NCI-H748 treated with DMSO at 0.1 percent for 48 hours (cell line): ENCODE results near the gene ERP44.
A peak's percentile ranks its signal among the peaks of the same experiment; 100 is the strongest.
"Not testable (repeated sequence)": the region's sequence is repeated elsewhere in the genome, so short reads cannot be mapped to it uniquely, and the experiment has no call there.

Source experiments
- DNase-seq: peaks from one replicate; lab custom pipeline; 2025; lab: John Stamatoyannopoulos, UW

Gene ERP44

DNA sequence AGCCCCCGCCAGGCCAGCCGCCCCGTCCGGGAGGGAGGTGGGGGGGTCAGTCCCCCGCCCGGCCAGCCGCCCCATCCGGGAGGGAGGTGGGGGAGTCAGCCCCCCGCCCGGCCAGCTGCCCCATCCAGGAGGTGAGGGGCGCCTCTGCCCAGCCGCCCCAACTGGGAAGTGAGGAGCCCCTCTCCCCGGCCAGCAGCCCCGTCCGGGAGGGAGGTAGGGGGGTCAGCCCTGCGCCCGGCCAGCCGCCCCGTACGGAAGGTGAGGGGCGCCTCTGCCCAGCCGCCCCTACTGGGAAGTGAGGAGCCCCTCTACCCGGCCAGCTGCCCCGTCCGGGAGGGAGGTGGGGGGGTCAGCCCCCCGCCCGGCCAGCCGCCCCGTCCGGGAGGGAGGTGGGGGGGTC, 30.8 kb downstream of the ERP44 start:
- DNase-seq: not testable (repeated sequence)

DNA sequence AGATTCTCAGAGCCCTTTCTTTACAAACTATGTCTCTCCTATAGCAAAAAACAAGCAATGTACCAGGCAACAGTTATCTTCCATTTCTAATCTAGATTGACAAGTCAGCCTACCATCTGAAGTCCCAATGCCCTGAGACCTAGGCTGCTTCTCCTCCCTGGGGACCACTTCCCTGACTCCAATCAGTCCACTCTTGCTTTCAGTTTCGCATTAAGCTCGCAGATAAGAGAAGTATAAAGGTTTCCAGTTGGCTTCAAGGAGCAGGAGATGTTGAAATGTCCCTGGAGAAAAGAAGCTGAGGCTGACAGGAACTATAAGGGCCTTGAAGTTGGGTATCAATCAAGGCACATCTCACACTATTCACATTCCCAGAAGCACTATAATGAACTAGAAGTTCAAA, 32.3 kb downstream of the ERP44 start:
- no peak for DNase-seq

DNA sequence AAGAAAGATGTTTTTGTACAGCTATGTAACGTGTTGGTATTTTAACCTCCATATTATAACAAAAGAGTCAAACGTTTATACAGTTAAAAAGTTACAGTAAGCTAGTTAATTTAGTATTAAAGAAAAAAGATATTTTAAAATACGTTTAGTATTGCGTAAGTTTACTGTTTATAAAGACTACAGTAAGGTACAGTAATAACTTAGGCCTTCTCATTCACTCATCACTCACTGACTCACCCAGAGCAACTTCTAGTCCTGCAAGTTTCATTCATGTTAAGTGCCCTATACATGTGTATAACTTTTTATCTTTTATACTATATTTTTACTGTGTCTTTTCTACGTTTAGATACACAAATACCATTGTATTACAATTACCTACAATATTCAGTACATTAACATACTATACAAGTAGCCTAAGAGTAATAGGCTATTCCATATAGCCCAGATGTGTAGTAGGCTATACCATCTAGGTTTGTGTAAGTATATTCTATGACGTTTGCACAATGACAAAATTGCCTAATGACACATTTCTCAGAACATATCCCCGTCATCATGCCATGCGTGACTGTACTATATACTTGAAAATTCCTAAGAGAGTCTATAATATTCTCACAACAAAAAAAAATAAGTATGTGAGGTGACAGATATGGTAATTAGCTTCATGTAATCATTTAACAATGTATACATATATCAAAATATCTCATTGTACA, 33.8 kb downstream of the ERP44 start:
- DNase-seq: no peak

DNA sequence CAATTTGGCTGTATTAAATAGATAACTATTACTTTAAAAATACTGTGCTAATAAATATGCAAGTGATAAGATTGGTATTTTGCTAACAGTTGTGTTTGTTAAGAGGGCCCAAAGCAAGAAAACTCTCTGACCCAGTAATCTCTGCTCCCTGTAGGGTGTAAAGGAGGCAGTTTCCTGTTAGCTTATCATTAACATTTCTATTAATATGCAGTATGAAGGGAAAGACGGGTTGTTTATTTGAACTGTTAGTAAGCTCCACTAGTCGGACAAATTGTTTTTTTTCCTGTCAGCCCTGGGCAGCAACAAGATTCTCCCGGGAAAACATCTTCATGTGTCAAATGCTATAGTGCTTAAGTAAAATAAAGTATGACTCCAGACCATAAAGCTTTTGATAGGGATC, 35.6 kb downstream of the ERP44 start:
- no peak for DNase-seq

DNA sequence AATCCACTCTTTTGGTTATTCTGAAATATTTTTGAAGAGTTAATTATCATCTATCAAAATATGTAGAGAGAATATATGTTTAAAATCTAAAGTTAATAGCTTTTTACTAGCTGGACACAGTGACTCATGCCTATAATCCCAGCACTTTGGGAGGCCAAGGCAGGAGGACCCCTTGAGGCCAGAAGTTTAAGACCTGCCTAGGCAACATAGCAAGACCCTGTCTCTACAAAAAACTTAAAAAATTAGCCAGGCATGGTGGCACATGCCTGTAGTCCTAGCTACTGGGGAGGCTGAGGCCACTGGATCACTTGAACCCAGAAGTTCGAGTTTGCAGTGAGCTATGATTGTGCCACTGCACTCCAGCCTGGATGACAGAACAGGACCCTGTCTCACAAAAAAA, 36.1 kb downstream of the ERP44 start:
- DNase-seq: not testable (repeated sequence)

DNA sequence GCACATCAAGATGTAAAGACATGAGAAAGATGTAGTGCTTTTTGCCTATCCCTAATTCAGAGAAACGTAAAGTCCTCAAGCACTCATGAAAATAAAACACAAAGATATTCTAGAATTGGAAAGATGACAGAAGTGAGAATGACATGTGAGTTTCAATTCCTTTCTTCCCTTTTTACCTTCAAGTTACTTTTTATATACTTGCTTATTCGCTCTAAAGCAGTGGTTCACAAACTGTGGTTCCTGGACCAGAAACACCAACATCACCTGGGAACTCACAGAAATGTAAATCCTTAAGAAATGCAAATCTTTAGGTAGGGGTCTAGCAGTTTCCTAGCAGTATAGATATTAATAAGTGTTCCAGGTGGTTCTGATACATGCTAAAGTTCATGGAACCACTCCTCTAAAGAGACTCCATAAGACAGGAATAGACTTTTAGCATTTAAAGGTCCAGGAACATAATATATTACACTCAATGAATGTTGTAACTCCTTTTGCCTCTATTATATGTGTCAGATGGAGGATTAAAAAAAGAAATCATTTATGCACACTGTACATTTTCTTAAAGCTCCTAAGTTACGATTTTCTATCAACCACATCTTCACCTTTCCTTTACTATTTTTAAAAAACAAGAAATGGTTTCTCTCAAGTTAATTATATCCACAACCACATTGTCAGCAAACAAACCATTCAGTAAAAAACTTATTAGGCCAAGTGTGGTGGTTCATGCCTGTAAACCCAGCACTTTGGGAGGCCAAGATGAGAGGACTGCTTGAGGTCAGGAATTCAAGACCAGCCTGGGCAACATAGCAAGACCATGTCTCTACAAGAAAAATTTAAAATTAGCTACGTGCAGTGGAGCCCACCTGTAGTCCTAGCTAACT, 39.9 kb downstream of the ERP44 start:
- DNase-seq: no peak

DNA sequence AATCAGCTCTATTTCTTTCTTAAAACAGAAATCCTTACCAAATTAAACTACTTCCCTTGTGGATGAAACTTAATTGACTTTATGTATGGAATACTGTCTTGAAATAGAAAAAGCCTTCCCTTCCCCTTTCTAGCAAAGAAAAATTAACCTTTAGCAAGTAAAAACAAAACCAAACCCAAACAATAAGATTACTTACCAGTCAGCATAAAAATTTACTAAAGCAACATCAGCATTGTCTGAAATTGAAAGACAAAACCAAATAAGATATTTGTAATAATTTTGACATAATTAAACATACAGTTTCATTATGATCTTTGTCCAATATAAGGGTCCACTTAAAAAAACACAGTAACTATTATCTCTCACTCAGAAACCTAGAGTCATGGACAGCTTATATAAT, 41.2 kb downstream of the ERP44 start:
- DNase-seq: no peak

DNA sequence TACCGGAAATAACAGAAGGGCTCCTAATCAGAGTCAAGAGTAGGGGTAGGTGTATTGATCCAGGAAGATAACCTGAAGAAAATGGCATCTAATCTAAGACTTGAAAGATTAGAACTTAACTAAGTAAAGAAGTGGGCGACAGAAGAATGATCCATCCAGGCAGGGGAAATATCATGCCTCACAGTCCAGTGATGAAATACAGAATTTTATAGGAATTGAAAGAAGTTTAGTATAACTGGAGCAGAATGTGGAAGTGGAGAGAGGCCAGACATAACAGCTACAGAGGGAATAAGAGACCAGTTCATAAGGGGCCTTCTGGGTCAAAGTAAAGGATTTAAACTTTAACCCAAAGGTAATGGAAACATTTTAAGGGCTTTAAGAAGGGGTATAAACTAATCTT, 42.2 kb downstream of the ERP44 start:
- DNase-seq: no peak

DNA sequence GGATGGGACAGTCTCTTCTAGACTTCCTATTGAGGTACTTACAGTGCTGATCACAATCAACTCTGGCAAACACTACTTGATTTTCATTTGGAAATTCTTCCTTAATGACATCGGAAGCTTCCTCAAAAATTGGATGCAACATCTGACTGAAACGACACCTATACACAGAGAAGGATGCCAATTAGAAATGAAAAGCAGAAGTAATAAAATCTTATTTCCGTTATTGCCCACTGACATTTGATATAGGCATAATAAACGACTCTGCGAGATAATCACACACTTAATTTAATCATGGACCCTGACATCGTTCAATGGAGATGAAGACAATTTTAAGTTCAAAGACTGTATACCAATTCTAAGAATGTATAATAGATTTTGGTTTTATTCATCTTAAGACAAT, 46.4 kb downstream of the ERP44 start:
- DNase-seq: no peak

DNA sequence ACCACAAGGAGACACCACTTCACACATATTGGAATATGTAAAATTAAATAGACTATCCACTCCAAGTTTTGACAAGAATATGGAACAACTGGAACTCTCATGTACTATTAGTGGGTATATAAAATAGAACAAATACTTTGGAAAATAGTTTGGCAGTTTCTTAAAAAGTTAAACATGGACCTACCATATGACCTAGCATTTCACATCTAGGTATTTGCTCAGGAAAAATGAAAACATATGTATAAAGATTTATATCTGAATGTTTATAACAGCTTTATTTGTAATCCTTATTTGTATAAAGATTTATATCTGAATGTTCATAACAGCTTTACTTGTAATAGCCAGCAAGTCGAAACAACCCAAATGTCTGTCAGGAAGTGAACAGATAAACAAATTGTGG, 49.2 kb downstream of the ERP44 start:
- no peak for DNase-seq

DNA sequence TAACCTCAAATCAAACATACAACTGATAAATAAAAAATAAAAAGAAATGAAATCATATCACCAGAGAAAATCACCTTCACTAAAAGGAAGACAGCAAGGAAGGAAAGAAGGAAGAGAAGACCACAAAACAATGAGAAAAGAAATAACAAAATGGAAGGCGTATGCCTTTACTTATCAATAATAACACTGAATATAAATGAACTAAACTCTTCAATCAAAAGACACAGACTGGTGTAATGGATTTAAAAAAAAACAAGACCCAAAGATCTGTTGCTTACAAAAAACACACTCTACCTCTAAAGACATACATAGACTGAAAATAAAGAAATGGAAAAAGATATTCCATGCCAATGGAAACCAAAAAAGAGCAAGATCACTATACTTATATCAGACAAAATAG, 60.3 kb downstream of the ERP44 start:
- no peak for DNase-seq

DNA sequence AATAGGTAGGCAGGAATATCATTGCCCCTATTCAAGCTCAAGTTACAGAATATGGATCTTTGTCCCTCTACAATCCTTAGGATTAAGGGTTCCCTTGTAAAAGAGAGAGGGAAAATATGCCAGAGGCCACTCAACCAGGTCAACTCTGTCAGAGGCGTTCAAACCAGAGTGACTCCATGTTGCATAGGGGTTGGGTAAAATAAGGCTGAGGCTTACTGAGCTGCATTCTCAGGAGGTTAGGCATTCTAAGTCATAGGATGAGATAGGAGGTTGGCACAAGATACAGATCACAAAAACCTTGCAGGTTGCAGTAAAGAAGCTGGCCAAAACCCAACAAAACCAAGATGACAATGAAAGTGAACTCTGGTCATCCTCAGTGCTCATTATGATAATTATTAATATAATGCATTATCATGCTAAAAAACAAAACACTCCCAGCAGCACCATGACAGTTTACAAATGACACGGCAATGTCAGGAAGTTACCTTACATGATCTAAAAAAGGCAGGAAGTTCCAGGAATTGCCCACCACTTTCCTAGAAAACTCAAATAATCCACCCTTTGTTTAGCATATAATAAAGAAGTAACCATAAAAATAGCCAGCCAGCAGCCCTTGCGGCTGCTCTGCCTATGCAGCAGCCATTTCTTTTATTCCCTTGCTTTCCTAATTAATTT, 64.8 kb downstream of the ERP44 start:
- no peak for DNase-seq

DNA sequence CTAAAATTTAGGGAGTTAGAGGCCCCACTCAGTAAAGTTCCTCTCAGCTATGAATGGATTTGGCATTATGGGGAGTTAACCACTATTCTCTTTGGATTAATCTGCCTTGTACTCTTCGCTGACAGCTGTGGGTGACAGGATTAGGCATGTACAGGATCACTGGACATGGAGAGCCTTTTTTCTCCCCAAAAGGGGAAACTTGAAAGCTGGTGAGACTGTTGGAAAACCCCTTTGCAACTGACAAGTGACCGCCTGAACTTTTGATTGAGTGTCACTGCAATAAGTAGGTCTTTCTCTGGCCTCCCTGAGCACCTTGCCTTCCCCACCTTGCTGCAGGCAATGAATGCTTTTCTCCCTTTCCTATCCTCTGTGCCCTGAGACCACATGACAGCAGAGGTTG, 68.3 kb downstream of the ERP44 start:
- DNase-seq: no peak

DNA sequence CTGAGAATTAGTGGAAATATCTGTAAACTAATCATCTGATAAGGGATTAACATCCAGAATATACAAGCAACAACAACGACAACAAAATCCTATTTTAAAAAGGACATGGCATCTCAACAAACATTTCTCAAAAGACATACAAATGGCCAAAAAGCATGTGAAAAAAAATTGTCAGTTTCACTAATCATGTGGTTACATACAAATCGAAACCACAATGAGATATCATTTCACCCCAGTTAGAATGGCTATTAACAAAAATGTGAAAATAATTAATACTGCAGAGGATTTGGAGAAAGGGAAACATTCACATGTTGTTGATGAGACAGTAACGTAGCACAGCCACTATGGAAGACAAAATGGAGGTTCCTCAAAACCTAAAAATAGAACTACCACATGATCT, 69.5 kb downstream of the ERP44 start:
- no peak for DNase-seq

DNA sequence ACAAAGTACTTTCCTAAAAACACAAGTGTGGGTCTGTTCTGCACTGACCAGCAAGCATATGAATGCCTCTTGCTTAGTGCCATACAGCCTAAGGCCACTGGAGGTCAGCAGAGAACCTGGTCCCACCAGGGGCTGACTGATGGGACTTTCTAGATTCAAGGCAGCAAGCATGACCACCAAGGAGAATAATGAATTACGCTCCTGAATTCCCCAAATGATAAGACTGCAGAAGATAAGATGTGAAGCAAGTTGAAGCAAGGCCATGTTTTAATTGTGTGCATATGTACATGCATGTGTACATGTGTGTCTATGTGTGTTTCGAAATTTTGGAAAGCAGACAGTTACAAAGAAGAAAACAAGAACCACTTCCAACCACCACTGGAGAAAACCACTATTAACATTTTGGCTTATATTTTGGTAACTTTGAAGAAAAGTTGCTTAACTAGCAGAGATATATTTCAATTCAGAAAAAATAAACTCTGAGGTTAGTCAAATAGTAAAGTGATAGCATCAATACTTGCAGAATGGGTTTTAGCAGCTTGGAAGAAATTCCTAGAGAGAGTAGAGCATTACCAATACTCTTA, 70.5 kb downstream of the ERP44 start:
- DNase-seq: peak; percentile 35

DNA sequence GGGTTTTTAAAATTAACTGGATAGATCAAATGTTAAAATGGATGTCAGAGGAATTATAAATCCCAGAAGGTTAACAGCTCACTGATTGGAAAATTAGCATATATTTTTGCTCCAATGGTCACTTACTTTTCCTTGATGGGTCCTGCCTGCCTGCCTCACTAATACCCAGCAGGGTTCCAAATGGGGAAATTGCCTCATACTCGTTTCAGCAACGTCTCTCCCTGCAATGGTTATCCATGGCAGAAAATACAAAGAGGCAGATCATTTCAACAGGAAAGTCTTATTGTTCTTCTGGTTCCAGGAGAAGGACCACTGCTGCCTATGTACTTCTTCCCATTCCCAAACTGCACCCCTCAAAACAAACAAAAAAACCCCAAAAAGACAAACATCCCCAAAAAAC, 71.3 kb downstream of the ERP44 start:
- DNase-seq: no peak

DNA sequence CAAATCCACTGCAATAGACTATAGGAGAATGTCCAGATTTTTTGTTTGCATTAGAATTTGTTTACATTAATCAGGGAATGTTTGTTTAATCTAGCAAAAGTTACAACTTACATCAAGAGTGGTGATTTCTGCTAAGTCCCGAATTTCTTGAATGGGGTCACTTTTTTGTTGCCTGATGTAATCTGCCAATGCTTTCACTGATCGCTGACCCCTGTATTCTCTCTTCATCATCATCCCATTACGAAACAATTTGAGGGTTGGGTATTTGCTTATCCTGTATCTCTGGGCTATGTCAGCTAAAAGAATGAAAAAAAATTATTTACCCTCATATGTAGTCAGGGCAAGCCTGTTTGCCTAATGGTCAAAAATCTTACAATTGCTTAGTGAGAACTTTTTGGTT, 76.9 kb downstream of the ERP44 start:
- no peak for DNase-seq

DNA sequence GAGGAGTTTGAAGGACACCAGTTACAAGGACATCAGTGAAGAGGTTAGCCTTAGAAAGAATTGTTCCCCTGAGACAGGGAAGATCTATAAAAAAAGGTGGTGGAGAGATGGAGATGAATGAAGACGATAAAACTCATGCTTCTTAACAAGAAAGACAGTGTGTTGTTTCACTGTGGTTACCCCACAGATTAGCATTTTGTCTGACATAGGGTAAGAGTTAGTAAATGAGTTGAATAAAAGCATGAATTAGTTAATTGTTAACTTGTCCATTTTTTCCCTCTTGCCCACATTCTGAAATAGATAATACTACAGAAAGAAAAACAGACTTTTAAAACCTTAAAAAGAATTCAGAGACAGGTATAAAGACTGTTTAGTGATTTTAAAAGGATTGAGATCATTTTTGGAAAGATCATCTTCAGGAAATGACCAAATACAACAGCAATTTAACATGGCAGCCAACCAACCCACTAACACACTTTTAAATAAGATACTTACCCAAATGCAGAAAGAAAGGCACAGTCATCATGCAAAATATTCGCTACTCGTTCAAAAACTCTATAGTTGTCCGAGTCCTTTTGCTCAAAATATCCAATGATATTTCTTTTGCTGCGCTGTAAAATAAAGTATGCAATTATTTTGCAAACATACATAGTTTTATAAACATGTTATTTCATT, 78.5 kb downstream of the ERP44 start:
- no peak for DNase-seq

DNA sequence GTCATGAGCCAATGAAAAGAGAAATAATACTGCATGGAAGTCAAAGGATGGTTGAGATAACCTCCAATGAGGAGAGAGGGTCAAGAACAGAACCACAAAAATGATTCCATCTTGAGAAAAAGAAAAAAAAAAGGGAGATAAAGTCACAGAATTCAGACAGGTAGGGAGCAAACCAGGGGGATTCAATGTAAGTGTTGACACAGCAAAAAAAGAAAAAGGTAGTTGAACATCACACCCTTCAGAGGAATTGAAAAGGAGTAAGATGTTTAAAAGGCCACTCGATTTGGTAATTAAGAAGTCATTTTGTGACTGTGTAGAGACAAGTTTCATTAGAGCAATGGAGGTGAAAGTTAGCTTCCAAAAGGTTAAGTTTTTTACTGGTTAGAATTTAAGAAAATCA, 79.3 kb downstream of the ERP44 start:
- no peak for DNase-seq

DNA sequence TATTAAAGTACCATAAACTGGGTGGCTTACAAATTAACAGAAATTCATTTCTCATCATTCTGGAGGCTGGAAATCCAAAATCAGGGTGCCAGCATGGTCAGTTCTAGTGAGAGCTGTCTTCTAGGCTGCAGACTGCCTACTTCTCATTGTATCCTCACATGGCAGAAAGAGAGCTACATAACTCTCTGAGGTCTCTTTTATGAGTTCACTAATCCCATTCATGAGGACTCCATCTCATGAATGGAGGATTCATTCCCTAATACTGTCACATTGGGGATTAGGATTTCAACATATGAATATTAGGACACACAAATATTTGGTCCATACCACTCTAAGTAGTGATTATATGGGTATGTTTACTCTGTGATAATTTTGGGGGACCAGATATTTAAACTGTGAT, 84.0 kb downstream of the ERP44 start:
- no peak for DNase-seq

DNA sequence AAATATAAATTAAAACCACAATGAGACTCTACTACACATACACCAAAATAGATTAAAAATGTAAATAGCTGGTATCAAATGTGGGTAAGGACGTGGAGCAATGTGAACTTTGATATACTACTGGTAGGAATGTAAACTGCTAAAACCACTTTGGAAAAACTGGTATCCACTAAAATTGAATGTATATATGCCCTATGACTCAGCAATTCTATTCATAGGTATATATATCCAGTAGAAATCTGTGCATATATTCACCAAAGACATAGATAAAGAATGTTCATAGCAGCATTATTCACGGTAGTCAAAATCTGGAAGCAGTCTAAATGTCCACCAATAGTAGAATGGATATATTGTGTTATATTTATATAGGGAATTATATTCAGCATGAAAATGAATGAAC, 85.2 kb downstream of the ERP44 start:
- no peak for DNase-seq

DNA sequence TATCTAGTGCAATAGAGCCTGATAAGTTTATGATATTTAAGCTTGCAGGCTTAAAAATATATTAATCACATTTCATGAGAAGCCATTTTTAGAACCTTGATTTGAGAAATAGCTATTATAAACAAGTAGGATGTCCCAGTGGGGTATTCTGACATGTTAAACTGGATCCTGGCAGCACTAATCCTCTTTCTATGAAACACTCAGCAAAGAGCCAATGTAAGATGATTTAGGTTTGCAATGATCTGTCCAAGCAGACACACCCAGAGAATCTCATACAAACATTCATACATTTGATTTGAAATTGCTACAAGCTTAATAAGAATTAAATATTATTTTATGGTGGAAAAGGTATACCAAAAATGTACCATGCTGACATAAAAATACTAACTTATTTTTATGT, 86.5 kb downstream of the ERP44 start:
- DNase-seq: no peak
